IMR-90 (cell line): ENCODE measurements around the gene ADGRL3. TPM values are rescaled to one million over a fixed set of nuclear protein-coding genes. Genes with fewer than 3 reads are reported as not detected.
A peak's percentile ranks its signal among the peaks of the same experiment; 100 is the strongest.

Experiments used
- ATAC-seq: fragments of 200-7000 bp; cut with Tn5 transposase; 2 replicates; pipeline ENCODE4 v1.9.1; 2020; ENCODE audit warnings: low read depth, mild to moderate bottlenecking, moderate library complexity
- BruUV-seq: library from RNA; stranded (reverse); fragments of 400-500 nt; replicated peaks from 2 replicates; lab custom pipeline; 2021; lab: Mats Ljungman, UMichigan
- CTCF ChIA-PET: fragments of 300-600 bp; formaldehyde crosslinking; extraction: SDS; loops from one replicate; lab custom pipeline; 2021; ENCODE audit warnings: antibody characterized with exemption; lab: Yijun Ruan, JAX
- POLR2A ChIA-PET: fragments of 300-600 bp; sonication (Branson Sonifier 250); formaldehyde crosslinking; loops from one replicate; lab custom pipeline; 2022; ENCODE audit warnings: antibody characterized with exemption; ENCODE audit not compliant: unreplicated experiment; lab: Charles Lee
- DNase-seq: peaks from one replicate; pipeline ENCODE4 v3.0.0; 2013
- H2AFZ ChIP-seq: replicated peaks from 2 replicates; pipeline ENCODE3; 2013; ENCODE audit warnings: low read length, mild to moderate bottlenecking; ENCODE audit not compliant: poor library complexity
- H2AK5ac ChIP-seq: 2 replicates; pipeline ENCODE4 v1.6.1; 2013; ENCODE audit warnings: low read depth, low read length, inconsistent platforms
- H2AK9ac ChIP-seq: replicated peaks from 2 replicates; pipeline ENCODE3; 2013; ENCODE audit warnings: mild to moderate bottlenecking, low read depth, low read length, moderate library complexity; ENCODE audit not compliant: poor library complexity
- H2BK120ac ChIP-seq: 2 replicates; pipeline ENCODE4 v1.6.1; 2013; ENCODE audit warnings: low read depth, low read length, inconsistent platforms
- H2BK15ac ChIP-seq: 3 replicates; pipeline ENCODE4 v1.6.1; 2013; ENCODE audit warnings: low read depth, low read length, inconsistent platforms
- H2BK20ac ChIP-seq: 2 replicates; pipeline ENCODE4 v1.6.1; 2013; ENCODE audit warnings: low read depth, mild to moderate bottlenecking, inconsistent platforms, low read length, moderate library complexity
- H2BK5ac ChIP-seq: 2 replicates; pipeline ENCODE4 v1.6.1; 2013; ENCODE audit warnings: mild to moderate bottlenecking, low read depth, low read length, inconsistent platforms; ENCODE audit not compliant: poor library complexity, severe bottlenecking
- H3K14ac ChIP-seq: replicated peaks from 2 replicates; pipeline ENCODE4 v1.6.1; 2013; ENCODE audit warnings: low read depth, low read length, inconsistent platforms
- H3K18ac ChIP-seq: 2 replicates; pipeline ENCODE4 v1.6.1; 2013; ENCODE audit warnings: low read depth, low read length, control low read depth
- H3K23ac ChIP-seq: 2 replicates; pipeline ENCODE4 v1.6.1; 2013; ENCODE audit warnings: low read depth, low read length, inconsistent platforms
- H3K27ac ChIP-seq: 2 replicates; pipeline ENCODE4 v1.5.1; 2013; ENCODE audit warnings: mild to moderate bottlenecking, control low read depth, low read length; ENCODE audit not compliant: insufficient read depth
- H3K27me3 ChIP-seq: 2 replicates; pipeline ENCODE4 v1.6.1; 2013; ENCODE audit warnings: low read length; ENCODE audit not compliant: control insufficient read depth, insufficient read depth
- H3K36me3 ChIP-seq: 2 replicates; pipeline ENCODE4 v1.6.1; 2013; ENCODE audit warnings: low read length, mixed read lengths; ENCODE audit not compliant: control insufficient read depth, insufficient read depth
- H3K4ac ChIP-seq: 2 replicates; pipeline ENCODE4 v1.6.1; 2013; ENCODE audit warnings: low read depth, low read length, inconsistent platforms
- H3K4me1 ChIP-seq: 2 replicates; pipeline ENCODE4 v1.6.1; 2013; ENCODE audit warnings: low read length, mixed read lengths; ENCODE audit not compliant: control insufficient read depth, insufficient read depth
- H3K4me2 ChIP-seq: 2 replicates; pipeline ENCODE4 v1.6.1; 2013; ENCODE audit warnings: low read depth, mild to moderate bottlenecking, control low read depth, low read length, moderate library complexity
- H3K4me3 ChIP-seq: 2 replicates; pipeline ENCODE4 v1.5.1; 2013; ENCODE audit warnings: low read depth, mild to moderate bottlenecking, control low read depth, low read length, moderate library complexity; ENCODE audit not compliant: insufficient read depth
- H3K56ac ChIP-seq: 2 replicates; pipeline ENCODE4 v1.6.1; 2013; ENCODE audit warnings: low read length, inconsistent platforms; ENCODE audit not compliant: insufficient read depth; ENCODE audit errors: extremely low read depth
- H3K79me1 ChIP-seq, 2 experiments: 2 replicates each; pipeline ENCODE4 v1.6.1; 2013; ENCODE audit warnings: low read length in 2 of 2, inconsistent platforms in 1 of 2, low read depth in 1 of 2
- H3K9ac ChIP-seq: 2 replicates; pipeline ENCODE4 v1.6.1; 2013; ENCODE audit warnings: low read depth, low read length, control low read depth
- H3K9me1 ChIP-seq: 2 replicates; pipeline ENCODE4 v1.6.1; 2013; ENCODE audit warnings: low read length, inconsistent platforms; ENCODE audit not compliant: insufficient read depth
- H3K9me3 ChIP-seq: 2 replicates; pipeline ENCODE4 v1.6.1; 2013; ENCODE audit warnings: low read length; ENCODE audit not compliant: control insufficient read depth, insufficient read depth
- H4K20me1 ChIP-seq: 2 replicates; pipeline ENCODE4 v1.6.1; 2013; ENCODE audit warnings: low read length, inconsistent platforms; ENCODE audit not compliant: insufficient read depth
- H4K5ac ChIP-seq: 2 replicates; pipeline ENCODE4 v1.6.1; 2013; ENCODE audit warnings: mild to moderate bottlenecking, low read depth, low read length, control low read depth
- H4K8ac ChIP-seq, 2 experiments: 2 replicates each; pipeline ENCODE4 v1.6.1; 2013; ENCODE audit warnings: low read depth in 2 of 2, low read length in 2 of 2, control low read depth in 1 of 2, inconsistent platforms in 1 of 2
- H4K91ac ChIP-seq: 2 replicates; pipeline ENCODE4 v1.6.1; 2013; ENCODE audit warnings: low read depth, low read length, inconsistent platforms; ENCODE audit not compliant: insufficient read depth
- BHLHE40 ChIP-seq: fragments of 150-350 bp; IDR thresholded peaks from 2 replicates; pipeline ENCODE4 v1.6.1; 2016; ENCODE audit warnings: mild to moderate bottlenecking, low read depth, low read length
- MAFK ChIP-seq: IDR thresholded peaks from 2 replicates; pipeline ENCODE4 v1.6.1; 2012; ENCODE audit warnings: low read depth, low read length, improper control_type of control experiment
- dilution Hi-C: fragments of 300-500 bp; cut with HindIII; formaldehyde crosslinking; loops from one replicate; pipeline ENCODE4 v1.14.3; 2018; ENCODE audit warnings: low sequenced_read_pairs; ENCODE audit not compliant: unreplicated experiment
- in situ Hi-C: fragments of 300-500 bp; cut with MboI; formaldehyde crosslinking; loops from 3 replicates; pipeline ENCODE4 v1.14.3; 2019; ENCODE audit warnings: low sequenced_read_pairs, inconsistent platforms, mixed read lengths
- intact Hi-C: fragments of 100-400 bp; cut with micrococcal nuclease; formaldehyde crosslinking; loops from 2 replicates; pipeline ENCODE4 v1.10.0; 2022
- polyA plus RNA-seq, 3 experiments: library from polyadenylated mRNA; depleted of rRNA; stranded (reverse); fragments of >200 nt; gene quantifications; 2 replicates each; pipeline ENCODE4 v1.2.3, GENCODE V29; 2012; ENCODE audit warnings: low replicate concordance in 1 of 3
- total RNA-seq: library from RNA; depleted of rRNA; stranded (reverse); fragments of >200 nt; gene quantifications from 2 replicates; pipeline ENCODE4 v1.2.3, GENCODE V29; 2012

The ADGRL3 gene
- total and polyA plus RNA-seq, 2 of the 4 experiments (the other 2 are of a cell fraction), result 0.46 to 2.5 TPM

GRCh38 chr4:61350932-61351331 lies 150.8 kb downstream of the ADGRL3 start:
- Histone ChIP-seq H3K23ac (no peak overlapping the region), H3K14ac (no peak overlapping the region), H3K27me3 (no peaks in the 10 kb centered on the region), H3K4me3 (no peak overlapping the region), H3K9ac (no peak overlapping the region), H2AFZ (no peak overlapping the region), H4K8ac (no peak overlapping the region), H4K5ac (no peak overlapping the region), H3K27ac (no peak overlapping the region), H3K4me2 (no peak overlapping the region), H3K9me3 (no peaks in the 10 kb centered on the region), H3K9me1 (no peaks in the 10 kb centered on the region), H2BK120ac (no peak overlapping the region), H3K4ac (no peak overlapping the region), H2BK5ac (no peak overlapping the region), H3K79me1 (no peaks in the 10 kb centered on the region), H2AK9ac (no peak overlapping the region), H2BK15ac (no peak overlapping the region), H3K56ac (no peak overlapping the region), H3K36me3 (no peaks in the 10 kb centered on the region), H3K18ac (no peak overlapping the region), H2AK5ac (no peak overlapping the region), H4K91ac (no peak overlapping the region), H3K4me1 (no peaks in the 10 kb centered on the region), H2BK20ac (no peak overlapping the region), H4K20me1 (no peaks in the 10 kb centered on the region)
- DNase-seq (no peak), ATAC-seq (no peak)
- dilution Hi-C loops (no loop called here), in situ Hi-C loops (no loop called here), intact Hi-C loops (no loop called here)
- ChIA-PET POLR2A (no interaction called here), CTCF (no interaction called here)
- no TSS peak for BruUV-seq
- TF ChIP-seq BHLHE40 (no peak), MAFK (peak; percentile 39)
